Fibroblast of mammary gland (primary cell): ENCODE data around the gene GPR155.

Experiments
- DNase-seq: peaks from one replicate; pipeline ENCODE4 v3.0.0-alpha.2; 2010; ENCODE audit warnings: low read depth
- H3K4me3 ChIP-seq: 2 replicates; pipeline ENCODE4 v1.5.1; 2011; ENCODE audit warnings: low read depth, mild to moderate bottlenecking, low read length, moderate library complexity; ENCODE audit not compliant: control insufficient read depth
- CTCF ChIP-seq: conservative IDR thresholded peaks from 2 replicates; pipeline ENCODE4 v1.5.1; 2011; ENCODE audit warnings: low read depth, low read length, inconsistent platforms; ENCODE audit not compliant: control insufficient read depth, insufficient read depth

The GPR155 gene

GRCh38 chr2:174511580-174512260 is 24.9 kb upstream of the GPR155 start:
- H3K4me3 ChIP-seq: no peak overlapping the region
- no peak for DNase-seq
- no peak for TF ChIP-seq CTCF

- TF ChIP-seq CTCF: no peak
- peak; percentile 54 for DNase-seq
Observed at GRCh38 chr2:174510583-174511189, 23.9 kb upstream of the GPR155 start.

GRCh38 chr2:174503161-174503809 is 16.5 kb upstream of the GPR155 start:
- no peak for DNase-seq
- H3K4me3 ChIP-seq: no peak overlapping the region
- no peak for TF ChIP-seq CTCF

More at GRCh38 chr2:174510583-174511189, 23.9 kb upstream of the GPR155 start:
- no peak overlapping the region for H3K4me3 ChIP-seq

GRCh38 chr2:174499371-174499770 is 12.5 kb upstream of the GPR155 start:
- H3K4me3 ChIP-seq: no peak overlapping the region
- no peak for TF ChIP-seq CTCF
- DNase-seq: no peak

- no peak overlapping the region for H3K4me3 ChIP-seq
- TF ChIP-seq CTCF: no peak
- no peak for DNase-seq
Observed at GRCh38 chr2:174495365-174496012, 8.7 kb upstream of the GPR155 start.

- no peak for DNase-seq
- TF ChIP-seq CTCF: no peak
- no peak overlapping the region for H3K4me3 ChIP-seq
Observed at GRCh38 chr2:174493549-174494331, 6.9 kb upstream of the GPR155 start.
